HepG2 (cell line): ENCODE results near the gene R3HCC1L. TPM values are rescaled to one million over a fixed set of nuclear protein-coding genes. Genes with fewer than 3 reads are reported as not detected.

ENCODE experiments used
- ATAC-seq: fragments of 200-7000 bp; cut with Tn5 transposase; 3 replicates; pipeline ENCODE4 v1.9.1; 2020; ENCODE audit warnings: mild to moderate bottlenecking, moderate library complexity
- BruUV-seq: library from RNA; stranded (reverse); fragments of 400-500 nt; replicated peaks from 2 replicates; lab custom pipeline; 2021; lab: Mats Ljungman, UMichigan
- CTCF ChIA-PET: fragments of 300-600 bp; formaldehyde crosslinking; extraction: SDS; loops from one replicate; lab custom pipeline; 2021; ENCODE audit warnings: low total read pairs, inconsistent platforms, low intra/inter-chr PET ratio; lab: Yijun Ruan, JAX
- POLR2A ChIA-PET: fragments of 350-600 bp; sonication (Branson Sonifier 250); formaldehyde crosslinking; loops from one replicate; lab custom pipeline; 2020; ENCODE audit warnings: antibody characterized with exemption, inconsistent platforms; lab: Yijun Ruan, JAX
- DNase-seq: peaks from one replicate; pipeline ENCODE4 v3.0.0-alpha.2; 2015; ENCODE audit warnings: low spot score
- FAIRE-seq: peaks from 3 replicates; lab custom pipeline; 2011; peaks lifted over from hg19 to GRCh38; lab: Jason Lieb, UNC
- H2AFZ ChIP-seq: one replicate; pipeline ENCODE4 v1.6.1; 2011; ENCODE audit warnings: low read length, inconsistent platforms
- H3K27ac ChIP-seq: fragments of 300-600 bp; 3 replicates; pipeline ENCODE4 v1.8.0; 2011; ENCODE audit warnings: mixed run types, mild to moderate bottlenecking, mixed read lengths, low read length, inconsistent platforms; ENCODE audit not compliant: insufficient read depth; ENCODE audit errors: extremely low read length
- H3K27me3 ChIP-seq, 2 experiments: fragments of 200-600 bp in 1 of 2; 2 replicates in 1 of 2; 3 replicates in 1 of 2; pipeline versions ENCODE4 v1.6.0 to v1.8.0; 2011; ENCODE audit warnings: low read length in 2 of 2, mild to moderate bottlenecking in 2 of 2, moderate library complexity in 2 of 2, inconsistent platforms in 1 of 2; ENCODE audit not compliant: insufficient read depth in 2 of 2, control insufficient read depth in 1 of 2
- H3K36me3 ChIP-seq, 2 experiments: fragments of 200-600 bp in 1 of 2; replicated peaks in 1 of 2; 2 replicates in 1 of 2; 3 replicates in 1 of 2; pipeline versions ENCODE4 v1.5.1 to v1.8.0; 2011; ENCODE audit warnings: low read length in 2 of 2, inconsistent platforms in 1 of 2; ENCODE audit not compliant: insufficient read depth in 2 of 2, control insufficient read depth in 1 of 2
- H3K4me1 ChIP-seq: 2 replicates; pipeline ENCODE4 v1.5.1; 2012; ENCODE audit warnings: low read length, inconsistent platforms; ENCODE audit not compliant: insufficient read depth
- H3K4me2 ChIP-seq: 2 replicates; pipeline ENCODE4 v1.6.0; 2011; ENCODE audit warnings: low read depth, low read length, inconsistent platforms
- H3K4me3 ChIP-seq, 3 experiments: fragments of 200-600 bp in 1 of 3; sonication (generic), shearing (Covaris generic) in 1 of 3; replicated peaks in 1 of 3; 2 replicates each; pipeline ENCODE4 v1.5.1; 2011 to 2016; ENCODE audit warnings: low read length in 3 of 3, inconsistent platforms in 2 of 3, low read depth in 2 of 3, mild to moderate bottlenecking in 2 of 3, control low read depth in 1 of 3, mixed read lengths in 1 of 3; ENCODE audit not compliant: insufficient read depth in 1 of 3
- H3K79me2 ChIP-seq: one replicate; pipeline ENCODE4 v1.6.1; 2011; ENCODE audit warnings: low read length, inconsistent platforms; ENCODE audit not compliant: insufficient read depth
- H3K9ac ChIP-seq: 2 replicates; pipeline ENCODE4 v1.6.0; 2011; ENCODE audit warnings: mild to moderate bottlenecking, low read depth, low read length, inconsistent platforms; ENCODE audit not compliant: insufficient read depth
- H3K9me3 ChIP-seq: 2 replicates; pipeline ENCODE4 v1.5.1; 2012; ENCODE audit warnings: mild to moderate bottlenecking, low read length
- H4K20me1 ChIP-seq: 2 replicates; pipeline ENCODE4 v1.6.0; 2011; ENCODE audit warnings: inconsistent platforms, mild to moderate bottlenecking, low read length, moderate library complexity; ENCODE audit not compliant: insufficient read depth
- CBX1 ChIP-seq: IDR thresholded peaks from one replicate; pipeline ENCODE4 v1.6.1; 2016; ENCODE audit warnings: antibody characterized with exemption, low read depth
- CEBPG ChIP-seq: IDR thresholded peaks from 2 replicates; pipeline ENCODE4 v1.6.1; 2016
- CREB1 ChIP-seq, 2 experiments: fragments of 450-650 bp in 1 of 2; IDR thresholded peaks; 2 replicates each; pipeline ENCODE4 v1.6.1; 2016 to 2017; ENCODE audit warnings: control low read depth in 1 of 2, mild to moderate bottlenecking in 1 of 2, missing compliant biosample characterization in 1 of 2, missing genetic modification characterization in 1 of 2
- DNMT1 ChIP-seq: sonication (generic); formaldehyde crosslinking; IDR thresholded peaks from 2 replicates; pipeline ENCODE4 v1.5.1; 2020; ENCODE audit warnings: mild to moderate bottlenecking, missing genetic modification reagents
- FOXK1 ChIP-seq: sonication (generic); formaldehyde crosslinking; IDR thresholded peaks from 2 replicates; pipeline ENCODE4 v1.4.0; 2020; ENCODE audit warnings: low read depth, missing genetic modification reagents, borderline replicate concordance
- JARID2 ChIP-seq: sonication (generic); formaldehyde crosslinking; IDR thresholded peaks from 2 replicates; pipeline ENCODE4 v1.8.1; 2023; ENCODE audit warnings: missing genetic modification reagents, inconsistent platforms; ENCODE audit not compliant: insufficient replicate concordance
- NFIC ChIP-seq: IDR thresholded peaks from 2 replicates; pipeline ENCODE4 v1.6.1; 2012; ENCODE audit warnings: mild to moderate bottlenecking, low read length, inconsistent platforms
- SMAD3 ChIP-seq: sonication (generic); formaldehyde crosslinking; IDR thresholded peaks from 2 replicates; pipeline ENCODE4 v1.4.0; 2020; ENCODE audit warnings: missing genetic modification reagents
- ZEB1 ChIP-seq: IDR thresholded peaks from 2 replicates; pipeline ENCODE4 v1.6.1; 2012; ENCODE audit warnings: mild to moderate bottlenecking, low read depth, inconsistent platforms; ENCODE audit not compliant: insufficient replicate concordance
- ZNF17 ChIP-seq: sonication (generic); formaldehyde crosslinking; IDR thresholded peaks from 2 replicates; pipeline ENCODE4 v1.5.0; 2020; ENCODE audit warnings: mild to moderate bottlenecking, missing genetic modification reagents
- ZNF275 ChIP-seq: sonication (generic); formaldehyde crosslinking; IDR thresholded peaks from 2 replicates; pipeline ENCODE4 v1.8.0; 2022; ENCODE audit warnings: missing genetic modification reagents, mild to moderate bottlenecking, inconsistent platforms, borderline replicate concordance
- ZNF329 ChIP-seq: sonication (generic); formaldehyde crosslinking; IDR thresholded peaks from 2 replicates; pipeline ENCODE4 v1.9.0; 2021; ENCODE audit warnings: low read depth, mild to moderate bottlenecking, missing genetic modification reagents
- ZNF430 ChIP-seq: sonication (generic); formaldehyde crosslinking; IDR thresholded peaks from 2 replicates; pipeline ENCODE4 v1.9.0; 2021; ENCODE audit warnings: mild to moderate bottlenecking, missing genetic modification reagents
- ZNF556 ChIP-seq: sonication (generic); formaldehyde crosslinking; IDR thresholded peaks from 2 replicates; pipeline ENCODE4 v1.4.0; 2020; ENCODE audit warnings: mild to moderate bottlenecking, missing genetic modification reagents, borderline replicate concordance
- ZNF558 ChIP-seq: sonication (generic); formaldehyde crosslinking; IDR thresholded peaks from 2 replicates; pipeline ENCODE4 v1.9.0; 2022; ENCODE audit warnings: mild to moderate bottlenecking, missing genetic modification reagents, borderline replicate concordance
- ZNF678 ChIP-seq: sonication (generic); formaldehyde crosslinking; IDR thresholded peaks from 2 replicates; pipeline ENCODE4 v1.4.0; 2020; ENCODE audit warnings: mild to moderate bottlenecking, missing genetic modification reagents
- ZNF740 ChIP-seq: sonication (generic); formaldehyde crosslinking; IDR thresholded peaks from 2 replicates; pipeline ENCODE4 v1.4.0; 2020; ENCODE audit warnings: missing genetic modification reagents
- ZSCAN31 ChIP-seq: sonication (generic); formaldehyde crosslinking; IDR thresholded peaks from 2 replicates; pipeline ENCODE4 v1.5.0; 2020; ENCODE audit warnings: low read depth, mild to moderate bottlenecking, missing genetic modification reagents
- WGBS: methylation state at CpG from one replicate; pipeline ENCODE4 v1.1.6; 2017; ENCODE audit warnings: low lambda C conversion rate; 5-methylcytosine and 5-hydroxymethylcytosine counted together
- in situ Hi-C: cut with HindIII; loops from 2 replicates; pipeline ENCODE4 v1.10.0; 2017; ENCODE audit warnings: low pct_unique_long_range_greater_than_20kb; ENCODE audit not compliant: extremely low pct_ligation_motif_present
- intact Hi-C: fragments of 100-400 bp; cut with micrococcal nuclease; formaldehyde crosslinking; loops from one replicate; pipeline ENCODE4 v1.10.0; 2022; ENCODE audit not compliant: unreplicated experiment
- polyA plus RNA-seq, 8 experiments: library from polyadenylated mRNA; depleted of rRNA in 3 of 8; stranded (reverse) in 7 of 8; unstranded in 1 of 8; fragments of >200 nt; fragmentation: Illumina TruSeq in 4 of 8; extraction: Trizol in 4 of 8; gene quantifications; 2 replicates each; pipeline versions ENCODE4 v1.2.1 to v1.2.3, GENCODE V29; 2011 to 2016; ENCODE audit warnings: low read depth in 4 of 8, missing spikeins in 1 of 8, mixed read lengths in 1 of 8; ENCODE audit not compliant: insufficient read depth in 1 of 8
- total RNA-seq, 5 experiments: library from RNA; depleted of rRNA; stranded (reverse); fragments of >200 nt; fragmentation: Illumina TruSeq; extraction: Trizol; gene quantifications; 2 replicates each; pipeline ENCODE4 v1.2.3, GENCODE V29; 2016; ENCODE audit warnings: low read depth in 1 of 5

R3HCC1L gene
- total and polyA plus RNA-seq, 2 of the 13 experiments (the other 11 are each of a cell fraction or from before 2014, with no cell fraction given): 6.5 to 12.2 TPM

GRCh38 chr10:98261436-98262277, 127.2 kb downstream of the R3HCC1L start:
- no peaks in the 10 kb centered on the region for H3K27me3 ChIP-seq
- no peak overlapping the region for H3K4me3 ChIP-seq
- no peaks in the 10 kb centered on the region for H4K20me1 ChIP-seq
- no peak overlapping the region for H3K9ac ChIP-seq
- ATAC-seq: no peak
- no peak for TF ChIP-seq NFIC
- TF ChIP-seq ZEB1: no peak
- no peak for TF ChIP-seq SMAD3
- TF ChIP-seq ZSCAN31 (CRISPR knock-in tag): no peak
- TF ChIP-seq ZNF678 (CRISPR knock-in tag): no peak
- TF ChIP-seq DNMT1: no peak
- no peak for TF ChIP-seq ZNF430 (CRISPR knock-in tag)
- TF ChIP-seq ZNF17 (CRISPR knock-in tag): no peak
- TF ChIP-seq ZNF329 (CRISPR knock-in tag): no peak
- no peak for TF ChIP-seq ZNF275 (CRISPR knock-in tag)
- no peak for TF ChIP-seq CEBPG
- no peak for TF ChIP-seq CBX1
- TF ChIP-seq ZNF556 (CRISPR knock-in tag): no peak
- no peak for TF ChIP-seq JARID2 (CRISPR knock-in tag)
- no peak for TF ChIP-seq CREB1 (IDR thresholded peaks at IDR 0.05)
- TF ChIP-seq CREB1 (CRISPR knock-in tag; IDR thresholded peaks at IDR 0.05): no peak
- no peak for TF ChIP-seq ZNF558
- no peak for TF ChIP-seq FOXK1 (CRISPR knock-in tag)
- TF ChIP-seq ZNF740: no peak
- no peaks in the 10 kb centered on the region for H3K9me3 ChIP-seq
- peaks cover 42% of the 10 kb centered on the region for H3K4me1 ChIP-seq
- no TSS peak for BruUV-seq
- WGBS: 92% methylated on average over 14 of the region's 15 CpGs
- no peak for DNase-seq
- intact Hi-C loops (loop anchor here (1.0 kb wide), 1 partner anchor 48 kb away; no protein-coding TSS in a partner anchor), in situ Hi-C loops (no loop called here)
- ChIA-PET CTCF (interaction anchor here (2.6 kb wide), 1 partner anchor 47 kb away, joined by 35 read pairs; no protein-coding TSS in a partner anchor), POLR2A (no interaction called here)
- no peak overlapping the region for H2AFZ ChIP-seq
- H3K36me3 ChIP-seq: no peaks in the 10 kb centered on the region
- no peaks in the 10 kb centered on the region for H3K79me2 ChIP-seq
- no peak overlapping the region for H3K4me2 ChIP-seq
- no peak for FAIRE-seq
- H3K27ac ChIP-seq: no peak overlapping the region
